OCI-LY3 (cell line): ENCODE data around the gene MRPL2.

Experiments used
- CTCF ChIP-seq: fragments of 200-600, 300-600 bp; sonication (generic); IDR thresholded peaks from 2 replicates; pipeline ENCODE4 v1.5.1; 2014; ENCODE audit warnings: antibody characterized with exemption, low read length, low read depth
- EZH2phosphoT487 ChIP-seq: fragments of 200-600 bp; shearing (Covaris generic); IDR thresholded peaks from 2 replicates; pipeline ENCODE4 v1.6.1; 2018; ENCODE audit warnings: antibody characterized with exemption, mixed run types, low read depth

GRCh38 chr6:43037197-43037596, 22.0 kb downstream of the MRPL2 start:
- TF ChIP-seq EZH2phosphoT487 (no peak), CTCF (no peak)
